Sigmoid colon (tissue), 7 donors: ENCODE measurements around the gene CNKSR3. TPM values are rescaled to one million over a fixed set of nuclear protein-coding genes. Genes with fewer than 3 reads are reported as not detected.
A peak's percentile ranks its signal among the peaks of the same experiment; 100 is the strongest.
"Not testable (repeated sequence)": the region's sequence is repeated elsewhere in the genome, so short reads cannot be mapped to it uniquely, and the experiment has no call there.

ENCODE experiments used
- DNase-seq: peaks from one replicate; pipeline ENCODE4 v3.0.0-alpha.2; 2019
- H3K27ac ChIP-seq, 4 donors: fragments of 200-600 bp; sonication (generic); one replicate each; pipeline ENCODE4 v1.5.1; 2016 to 2019; ENCODE audit warnings: mild to moderate bottlenecking in 1 of 4
- H3K27me3 ChIP-seq, 3 donors: fragments of 200-600 bp; sonication (generic); one replicate each; pipeline ENCODE4 v1.5.1; 2019; ENCODE audit warnings: mild to moderate bottlenecking in 1 of 3
- H3K36me3 ChIP-seq, 4 donors: fragments of 200-600 bp; sonication (generic); one replicate each; pipeline ENCODE4 v1.5.1; 2016 to 2019
- H3K4me1 ChIP-seq, 4 donors: fragments of 200-600 bp; sonication (generic); one replicate each; pipeline ENCODE4 v1.5.1; 2017 to 2019
- H3K4me3 ChIP-seq, 4 donors: fragments of 200-600 bp; sonication (generic); one replicate each; pipeline ENCODE4 v1.5.1; 2017 to 2019; ENCODE audit warnings: mild to moderate bottlenecking in 2 of 4, moderate library complexity in 1 of 4
- H3K9me3 ChIP-seq, 4 donors: fragments of 200-600 bp in 3 of 4; sonication (generic) in 3 of 4; one replicate each; pipeline versions ENCODE4 v1.5.1 to v1.6.1; 2013 to 2019
- EP300 ChIP-seq, 4 donors: sonication (generic); formaldehyde crosslinking; IDR thresholded peaks; one replicate each; pipeline ENCODE4 v1.6.1; 2017; ENCODE audit warnings: antibody characterized with exemption in 4 of 4
- POLR2A ChIP-seq, 2 donors: fragments of 450-650 bp; IDR thresholded peaks; one replicate each; pipeline ENCODE4 v1.6.1; 2016; ENCODE audit warnings: antibody characterized with exemption in 2 of 2, mild to moderate bottlenecking in 2 of 2, moderate library complexity in 2 of 2
- POLR2AphosphoS5 ChIP-seq, 4 donors: sonication (generic); formaldehyde crosslinking; IDR thresholded peaks; one replicate each; pipeline ENCODE4 v1.6.1; 2017; ENCODE audit warnings: antibody characterized with exemption in 4 of 4
- WGBS, 2 donors: extraction: QIAGEN DNeasy Blood & Tissue Kit; methylation state at CpG; one replicate each; pipeline ENCODE4 v1.1.7; 2013; 5-methylcytosine and 5-hydroxymethylcytosine counted together
- intact Hi-C: fragments of 100-400 bp; cut with DNase I; formaldehyde crosslinking; loops from one replicate; pipeline ENCODE4 v1.15.1; 2023
- polyA plus RNA-seq, 3 donors: library from polyadenylated mRNA; stranded (reverse); fragments of 200-250 nt; gene quantifications; one replicate each; pipeline ENCODE4 v1.2.3, GENCODE V29; 2013
- total RNA-seq, 4 donors: library from RNA; depleted of rRNA; stranded (reverse); fragments of >200 nt; gene quantifications; one replicate each; pipeline ENCODE4 v1.1.0, GENCODE V29; 2016
- TF ChIP-seq, protein P1 (sequence below), 4 experiments: fragments of 450-650 bp in 3 of 4; fragments of 200-600 bp in 1 of 4; IDR thresholded peaks; one replicate each; pipeline ENCODE4 v1.5.1; 2016 to 2019; ENCODE audit warnings: antibody characterized with exemption in 4 of 4, mild to moderate bottlenecking in 3 of 4, moderate library complexity in 2 of 4
- donor health status: healthy with polysubstance abuse.
- donor health status: Bipolar disorder and iron deficiency.
- donor health status: healthy.

CNKSR3 gene
- total and polyA plus RNA-seq, 7 donors, result 6.0 to 17.4 (median 15.3) TPM

DNA sequence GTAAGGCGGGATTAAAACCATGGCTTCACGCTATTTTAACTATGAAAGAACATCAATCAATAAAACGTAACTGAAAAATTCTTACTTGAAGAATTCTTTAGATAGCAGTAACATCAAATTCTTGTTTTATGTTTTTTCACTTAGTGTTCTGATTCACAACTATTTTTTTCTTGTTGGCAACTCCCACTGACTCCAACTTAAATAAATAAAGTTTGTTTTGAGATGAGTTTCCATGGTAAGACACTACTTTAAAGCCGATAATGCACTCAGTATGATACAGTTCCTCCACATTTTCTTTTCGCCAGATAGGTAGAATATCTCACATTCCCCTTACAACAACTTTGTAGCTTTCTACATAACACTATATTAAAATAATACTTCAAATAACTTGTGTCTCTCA lies 33.1 kb upstream of the CNKSR3 start:
- intact Hi-C loops, result no loop called here
- 84 to 88% methylated on average over 5 of the region's 5 CpGs for WGBS, 2 donors
- no peak overlapping the region for H3K27ac ChIP-seq
- TF ChIP-seq POLR2AphosphoS5 (IDR thresholded peaks at IDR 0.05) (no peak), POLR2A (IDR thresholded peaks at IDR 0.05) (no peak), EP300 (IDR thresholded peaks at IDR 0.05) (no peak)
- TF ChIP-seq, protein P1, sequence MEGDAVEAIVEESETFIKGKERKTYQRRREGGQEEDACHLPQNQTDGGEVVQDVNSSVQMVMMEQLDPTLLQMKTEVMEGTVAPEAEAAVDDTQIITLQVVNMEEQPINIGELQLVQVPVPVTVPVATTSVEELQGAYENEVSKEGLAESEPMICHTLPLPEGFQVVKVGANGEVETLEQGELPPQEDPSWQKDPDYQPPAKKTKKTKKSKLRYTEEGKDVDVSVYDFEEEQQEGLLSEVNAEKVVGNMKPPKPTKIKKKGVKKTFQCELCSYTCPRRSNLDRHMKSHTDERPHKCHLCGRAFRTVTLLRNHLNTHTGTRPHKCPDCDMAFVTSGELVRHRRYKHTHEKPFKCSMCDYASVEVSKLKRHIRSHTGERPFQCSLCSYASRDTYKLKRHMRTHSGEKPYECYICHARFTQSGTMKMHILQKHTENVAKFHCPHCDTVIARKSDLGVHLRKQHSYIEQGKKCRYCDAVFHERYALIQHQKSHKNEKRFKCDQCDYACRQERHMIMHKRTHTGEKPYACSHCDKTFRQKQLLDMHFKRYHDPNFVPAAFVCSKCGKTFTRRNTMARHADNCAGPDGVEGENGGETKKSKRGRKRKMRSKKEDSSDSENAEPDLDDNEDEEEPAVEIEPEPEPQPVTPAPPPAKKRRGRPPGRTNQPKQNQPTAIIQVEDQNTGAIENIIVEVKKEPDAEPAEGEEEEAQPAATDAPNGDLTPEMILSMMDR (IDR thresholded peaks at IDR 0.05), result no peak
- H3K36me3 ChIP-seq, result no peaks in the 10 kb centered on the region
- H3K4me3 ChIP-seq, result no peak overlapping the region
- no peaks in the 10 kb centered on the region for H3K9me3 ChIP-seq
- no peaks in the 10 kb centered on the region for H3K27me3 ChIP-seq
- H3K4me1 ChIP-seq, result peaks cover 0 to 15% (median 10%) of the 10 kb centered on the region in 4 donors
- DNase-seq, result no peak

DNA sequence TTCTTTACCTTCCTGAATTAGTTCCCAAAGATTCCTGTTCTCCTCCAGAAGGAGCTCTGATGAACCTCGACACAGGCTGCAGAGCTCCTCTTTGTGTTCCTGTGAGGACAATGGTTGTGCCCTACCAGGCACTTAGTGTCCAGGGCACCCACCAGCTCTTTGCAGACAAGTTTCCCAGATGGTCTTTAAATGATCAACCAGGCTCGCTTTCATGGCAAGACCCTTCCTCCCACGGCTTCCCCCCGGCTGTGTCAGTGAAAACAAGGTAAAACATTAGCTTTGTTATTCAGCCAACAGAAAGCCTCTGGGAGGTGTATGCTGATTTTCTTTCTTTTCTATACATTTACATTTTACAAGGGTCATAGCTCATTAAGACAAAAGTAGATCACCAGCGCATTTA lies 32.3 kb upstream of the CNKSR3 start:
- no peak for TF ChIP-seq POLR2AphosphoS5 (IDR thresholded peaks at IDR 0.05)
- no peak for TF ChIP-seq POLR2A (IDR thresholded peaks at IDR 0.05)
- intact Hi-C loops, result no loop called here
- no peak overlapping the region for H3K27ac ChIP-seq
- no peaks in the 10 kb centered on the region for H3K36me3 ChIP-seq
- no peaks in the 10 kb centered on the region for H3K27me3 ChIP-seq
- H3K4me1 ChIP-seq, result peaks cover 0 to 15% (median 10%) of the 10 kb centered on the region in 4 donors
- H3K4me3 ChIP-seq, result no peak overlapping the region
- H3K9me3 ChIP-seq, result no peaks in the 10 kb centered on the region
- WGBS, 2 donors, result 89 to 90% methylated on average over 5 of the region's 5 CpGs
- DNase-seq, result no peak

DNA sequence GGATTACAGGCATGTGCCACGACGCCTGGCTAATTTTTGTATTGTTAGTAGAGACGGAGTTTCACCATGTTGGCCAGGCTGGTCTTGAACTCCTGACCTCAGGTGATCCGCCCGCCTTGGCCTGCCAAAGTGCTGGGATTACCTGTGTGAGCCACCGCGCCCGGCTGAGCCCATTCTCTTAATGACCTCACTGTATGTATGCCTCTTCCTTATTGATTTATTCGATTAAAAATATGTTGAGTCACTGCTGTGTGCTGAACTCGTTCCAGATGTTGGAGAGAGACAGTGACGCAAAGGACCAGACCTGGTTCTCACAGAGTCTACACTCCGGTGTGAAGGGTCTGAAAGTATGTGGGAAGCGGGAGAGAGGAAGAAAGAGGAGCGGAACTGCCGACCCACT lies 31.4 kb upstream of the CNKSR3 start:
- intact Hi-C loops, H3K27ac ChIP-seq, H3K27me3 ChIP-seq, H3K9me3 ChIP-seq, H3K36me3 ChIP-seq, H3K4me3 ChIP-seq, DNase-seq: not testable (repeated sequence)
- 81 to 94% methylated on average over 15 of the region's 15 CpGs for WGBS, 2 donors
- peaks cover 0 to 23% (median 14%) of the 10 kb centered on the region in 4 donors for H3K4me1 ChIP-seq

DNA sequence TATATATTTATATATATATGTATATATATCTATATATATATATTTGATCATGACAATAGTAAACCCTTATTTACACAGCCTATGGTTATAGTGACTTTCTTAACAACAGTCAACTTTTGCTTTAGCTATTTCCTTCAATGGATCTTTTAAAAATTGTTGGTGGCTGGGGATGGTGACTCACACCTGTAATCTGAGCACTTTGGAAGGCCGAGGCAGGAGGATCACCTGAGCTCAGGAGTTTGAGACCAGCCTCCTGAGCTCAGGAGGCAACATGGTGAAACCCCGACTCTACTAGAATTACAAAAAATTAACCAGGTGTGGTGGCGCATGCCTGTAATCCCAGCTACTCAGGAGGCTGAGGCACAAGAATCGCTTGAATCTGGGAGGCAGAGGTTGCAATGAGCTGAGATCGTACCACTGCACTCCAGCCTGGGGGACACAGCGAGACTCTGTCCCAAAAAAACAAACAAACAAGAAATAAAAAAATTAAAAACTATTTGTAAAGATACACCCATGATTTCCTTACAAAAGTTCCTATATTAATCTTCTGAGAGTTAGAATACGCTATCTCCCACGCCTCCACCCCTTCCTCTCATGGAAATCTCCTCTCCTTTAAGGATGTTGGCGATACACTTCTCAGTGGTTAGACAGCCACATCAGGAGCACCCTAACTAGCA lies 29.2 kb upstream of the CNKSR3 start:
- Histone ChIP-seq H3K9me3 (no peaks in the 10 kb centered on the region), H3K4me1 (peaks cover 0 to 31% (median 14%) of the 10 kb centered on the region in 4 donors), H3K27me3 (no peaks in the 10 kb centered on the region), H3K27ac (no peak overlapping the region), H3K4me3 (no peak overlapping the region), H3K36me3 (no peaks in the 10 kb centered on the region)
- intact Hi-C loops, result loop anchor here (10.0 kb wide), 1 partner anchor 255 kb away; no protein-coding TSS in a partner anchor
- TF ChIP-seq EP300 (IDR thresholded peaks at IDR 0.05), result no peak
- TF ChIP-seq POLR2A (IDR thresholded peaks at IDR 0.05), result no peak
- TF ChIP-seq, protein P1 (IDR thresholded peaks at IDR 0.05), result no peak
- TF ChIP-seq POLR2AphosphoS5 (IDR thresholded peaks at IDR 0.05), result no peak
- DNase-seq, result no peak
- WGBS, 2 donors, result 91 to 97% methylated on average over 9 of the region's 9 CpGs

DNA sequence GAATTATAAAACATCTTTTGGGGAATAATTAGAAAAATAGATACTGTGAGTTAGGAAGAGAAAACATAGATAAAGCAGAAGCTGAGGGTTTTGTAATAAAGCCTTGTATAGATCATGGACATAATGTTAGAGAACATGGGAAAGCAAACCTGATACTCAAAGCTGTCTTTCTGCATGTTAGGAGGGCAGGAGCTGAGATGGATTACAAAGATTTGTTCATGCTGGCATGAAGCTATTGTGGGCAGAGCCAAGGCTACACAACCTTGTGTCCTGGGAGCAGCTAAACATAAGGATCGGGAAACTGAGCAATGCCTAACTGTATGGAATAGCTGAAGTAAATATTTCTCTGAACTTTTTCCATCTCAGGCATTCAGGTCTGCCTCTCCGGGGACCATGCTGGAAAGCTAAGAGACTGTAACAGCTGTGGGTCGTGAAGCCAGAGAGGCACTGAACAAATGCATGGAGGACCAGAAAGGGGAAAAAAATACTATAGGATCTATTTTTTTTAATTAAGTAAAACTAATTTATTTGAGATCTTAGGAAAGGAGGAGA lies 28.2 kb upstream of the CNKSR3 start:
- Histone ChIP-seq H3K9me3 (no peaks in the 10 kb centered on the region), H3K4me3 (no peak overlapping the region), H3K4me1 (peaks cover 0 to 31% (median 14%) of the 10 kb centered on the region in 4 donors), H3K27me3 (no peaks in the 10 kb centered on the region), H3K27ac (peak overlapping the region in 1 of 4 donors; percentile 11), H3K36me3 (no peaks in the 10 kb centered on the region)
- 71 to 90% methylated on average over 3 of the region's 3 CpGs for WGBS, 2 donors
- intact Hi-C loops, result loop anchor here (10.0 kb wide), 1 partner anchor 254 kb away; no protein-coding TSS in a partner anchor
- DNase-seq, result no peak
- no peak for TF ChIP-seq POLR2A (IDR thresholded peaks at IDR 0.05)
- TF ChIP-seq EP300 (IDR thresholded peaks at IDR 0.05), result no peak
- no peak for TF ChIP-seq POLR2AphosphoS5 (IDR thresholded peaks at IDR 0.05)
- TF ChIP-seq, protein P1 (IDR thresholded peaks at IDR 0.05), result no peak
